Measurements from ENCODE around the gene WWOX. TPM values are rescaled to one million over a fixed set of nuclear protein-coding genes. Genes with fewer than 3 reads are reported as not detected.

Gene WWOX
- total RNA-seq, 2 donors from 2014 or later = 30.0 to 35.4 TPM

- H3K9me3 Mint-ChIP-seq = no peaks in the 10 kb centered on the region
- DNase-seq = no peak
- no peaks in the 10 kb centered on the region for H3K36me3 Mint-ChIP-seq (ENCODE audit: low read depth)
- no peaks in the 10 kb centered on the region for H3K9me3 ChIP-seq (ENCODE audit: control insufficient read depth, low read length)
- H3K27ac ChIP-seq (ENCODE audit: low read depth, low read length) = no peak overlapping the region
- peaks cover 13% of the 10 kb centered on the region for H3K27me3 ChIP-seq (ENCODE audit: control insufficient read depth, insufficient read depth, low read length, poor library complexity, severe bottlenecking)
- TF ChIP-seq CTCF (conservative IDR thresholded peaks at IDR 0.05) = no peak
- no peak overlapping the region for H3K4me3 Mint-ChIP-seq
- H3K27ac Mint-ChIP-seq = no peak overlapping the region
- peaks cover 10% of the 10 kb centered on the region for H3K27me3 Mint-ChIP-seq (ENCODE audit: insufficient read depth)
- WGBS, 2 experiments (ENCODE audit: insufficient coverage in 1 of 2, insufficient read length in 1 of 2) = 90 to 98% methylated on average over 6 to 8 of the region's 8 CpGs
- H3K4me3 ChIP-seq (ENCODE audit: low read length) = no peak overlapping the region
- no peaks in the 10 kb centered on the region for H3K4me1 ChIP-seq (ENCODE audit: control insufficient read depth, insufficient read depth, low read length)
- no peaks in the 10 kb centered on the region for H3K36me3 ChIP-seq (ENCODE audit: control insufficient read depth, insufficient read depth, low read length)
- no peak overlapping the region for H3K9ac ChIP-seq (ENCODE audit: extremely low read depth, low read length, poor library complexity, severe bottlenecking)
- H3K4me1 Mint-ChIP-seq = peaks cover 22% of the 10 kb centered on the region
Measured at GRCh38 chr16:78684030-78684611, 584.7 kb downstream of the WWOX start.

GRCh38 chr16:78684655-78685375 is 585.4 kb downstream of the WWOX start:
- no peak for TF ChIP-seq CTCF (conservative IDR thresholded peaks at IDR 0.05)
- Mint-ChIP-seq H3K9me3 (no peaks in the 10 kb centered on the region), H3K27ac (no peak overlapping the region), H3K4me3 (no peak overlapping the region), H3K4me1 (peaks cover 22% of the 10 kb centered on the region), H3K36me3 (ENCODE audit: low read depth) (no peaks in the 10 kb centered on the region), H3K27me3 (ENCODE audit: insufficient read depth) (peaks cover 10% of the 10 kb centered on the region)
- Histone ChIP-seq H3K27me3 (ENCODE audit: control insufficient read depth, insufficient read depth, low read length, poor library complexity, severe bottlenecking) (peaks cover 13% of the 10 kb centered on the region), H3K36me3 (ENCODE audit: control insufficient read depth, insufficient read depth, low read length) (no peaks in the 10 kb centered on the region), H3K27ac (ENCODE audit: low read depth, low read length) (no peak overlapping the region), H3K9ac (ENCODE audit: extremely low read depth, low read length, poor library complexity, severe bottlenecking) (no peak overlapping the region), H3K9me3 (ENCODE audit: control insufficient read depth, low read length) (no peaks in the 10 kb centered on the region), H3K4me1 (ENCODE audit: control insufficient read depth, insufficient read depth, low read length) (no peaks in the 10 kb centered on the region), H3K4me3 (ENCODE audit: low read length) (no peak overlapping the region)
- DNase-seq = no peak
- WGBS, 2 experiments (ENCODE audit: insufficient coverage in 1 of 2, insufficient read length in 1 of 2) = 94 to 95% methylated on average over 5 of the region's 5 CpGs

- H3K9ac ChIP-seq (ENCODE audit: extremely low read depth, low read length, poor library complexity, severe bottlenecking) = no peak overlapping the region
- Mint-ChIP-seq H3K27ac (no peak overlapping the region), H3K9me3 (no peaks in the 10 kb centered on the region), H3K4me1 (peaks cover 18% of the 10 kb centered on the region), H3K36me3 (ENCODE audit: low read depth) (no peaks in the 10 kb centered on the region), H3K4me3 (no peak overlapping the region), H3K27me3 (ENCODE audit: insufficient read depth) (peaks cover 10% of the 10 kb centered on the region)
- TF ChIP-seq CTCF (conservative IDR thresholded peaks at IDR 0.05) = no peak
- H3K27ac ChIP-seq (ENCODE audit: low read depth, low read length) = no peak overlapping the region
- no peak overlapping the region for H3K4me3 ChIP-seq (ENCODE audit: low read length)
- WGBS, 2 experiments (ENCODE audit: insufficient coverage in 1 of 2, insufficient read length in 1 of 2) = 80 to 91% methylated on average over 4 to 5 of the region's 5 CpGs
- H3K27me3 ChIP-seq (ENCODE audit: control insufficient read depth, insufficient read depth, low read length, poor library complexity, severe bottlenecking) = peaks cover 13% of the 10 kb centered on the region
- H3K36me3 ChIP-seq (ENCODE audit: control insufficient read depth, insufficient read depth, low read length) = no peaks in the 10 kb centered on the region
- H3K4me1 ChIP-seq (ENCODE audit: control insufficient read depth, insufficient read depth, low read length) = no peaks in the 10 kb centered on the region
- no peaks in the 10 kb centered on the region for H3K9me3 ChIP-seq (ENCODE audit: control insufficient read depth, low read length)
- no peak for DNase-seq
Measured at GRCh38 chr16:78686601-78687000, 587.1 kb downstream of the WWOX start.

All from endodermal cell (in vitro differentiated cells).